CD14-positive monocyte (primary cell): ENCODE data around the gene ELAVL1. TPM values are rescaled to one million over a fixed set of nuclear protein-coding genes. Genes with fewer than 3 reads are reported as not detected.

Source experiments
- DNase-seq, 3 donors: peaks; one replicate each; pipeline ENCODE4 v3.0.0-alpha.2; 2011 to 2022
- H2AFZ ChIP-seq: 2 replicates; pipeline ENCODE4 v1.6.0; 2012; ENCODE audit warnings: mild to moderate bottlenecking, low read depth, low read length, inconsistent platforms; ENCODE audit not compliant: insufficient read depth, poor library complexity, severe bottlenecking
- H3K27ac ChIP-seq, 2 donors: 1 replicate in 1 of 2; 2 replicates in 1 of 2; pipeline ENCODE4 v1.5.1; 2012 to 2013; ENCODE audit warnings: low read length in 2 of 2, control low read depth in 1 of 2, inconsistent platforms in 1 of 2, low read depth in 1 of 2, mild to moderate bottlenecking in 1 of 2
- H3K27me3 ChIP-seq, 2 donors: one replicate each; pipeline versions ENCODE4 v1.6.0 to v1.6.1; 2011 to 2013; ENCODE audit warnings: low read length in 2 of 2; ENCODE audit not compliant: control insufficient read depth in 2 of 2, insufficient read depth in 2 of 2
- H3K36me3 ChIP-seq, 2 donors: replicated peaks in 1 of 2; 1 replicate in 1 of 2; 2 replicates in 1 of 2; pipeline versions ENCODE4 v1.5.1 to v1.6.1; 2012 to 2013; ENCODE audit warnings: low read length in 2 of 2, control low read depth in 1 of 2, inconsistent platforms in 1 of 2, mild to moderate bottlenecking in 1 of 2; ENCODE audit not compliant: insufficient read depth in 2 of 2, control insufficient read depth in 1 of 2
- H3K4me1 ChIP-seq, 2 donors: 1 replicate in 1 of 2; 2 replicates in 1 of 2; pipeline versions ENCODE4 v1.5.1 to v1.6.1; 2012 to 2013; ENCODE audit warnings: low read length in 2 of 2, control low read depth in 1 of 2, inconsistent platforms in 1 of 2, mild to moderate bottlenecking in 1 of 2, moderate library complexity in 1 of 2; ENCODE audit not compliant: insufficient read depth in 2 of 2, control insufficient read depth in 1 of 2
- H3K4me2 ChIP-seq: replicated peaks from 2 replicates; pipeline ENCODE3; 2012; ENCODE audit warnings: low read length, moderate library complexity, mild to moderate bottlenecking; ENCODE audit not compliant: poor library complexity, severe bottlenecking; ENCODE audit errors: extremely low read depth
- H3K4me3 ChIP-seq, 3 experiments: fragments of 200-600 bp in 1 of 3; sonication (generic) in 1 of 3; replicated peaks in 1 of 3; 1 replicate in 2 of 3; 2 replicates in 1 of 3; pipeline ENCODE4 v1.5.1; 2011 to 2013; ENCODE audit warnings: low read length in 3 of 3, mild to moderate bottlenecking in 3 of 3, control low read depth in 2 of 3, low read depth in 2 of 3, inconsistent platforms in 1 of 3, moderate library complexity in 1 of 3
- H3K79me2 ChIP-seq: 2 replicates; pipeline ENCODE4 v1.6.0; 2012; ENCODE audit warnings: mild to moderate bottlenecking, control low read depth, inconsistent platforms, low read length, moderate library complexity; ENCODE audit not compliant: insufficient read depth
- H3K9ac ChIP-seq: 2 replicates; pipeline ENCODE4 v1.6.0; 2017; ENCODE audit warnings: low read length, mild to moderate bottlenecking; ENCODE audit not compliant: insufficient read depth, poor library complexity, severe bottlenecking
- H3K9me3 ChIP-seq, 2 donors: replicated peaks in 1 of 2; 1 replicate in 1 of 2; 2 replicates in 1 of 2; pipeline versions ENCODE4 v1.5.1 to v1.6.1; 2012 to 2013; ENCODE audit warnings: low read length in 2 of 2, control low read depth in 1 of 2; ENCODE audit not compliant: control insufficient read depth in 1 of 2, insufficient read depth in 1 of 2
- H4K20me1 ChIP-seq: 2 replicates; pipeline ENCODE4 v1.6.0; 2012; ENCODE audit warnings: mild to moderate bottlenecking, low read length, control low read depth, moderate library complexity; ENCODE audit not compliant: insufficient read depth
- H3K27ac Mint-ChIP-seq, 7 donors: one replicate each; pipeline ENCODE4 v1.8.0; 2020; ENCODE audit warnings: mild to moderate bottlenecking in 7 of 7, mixed read lengths in 7 of 7, moderate library complexity in 6 of 7, inconsistent platforms in 2 of 7
- H3K27me3 Mint-ChIP-seq, 3 donors: one replicate each; pipeline ENCODE4 v1.8.0; 2021 to 2022; ENCODE audit warnings: low read depth in 3 of 3, mild to moderate bottlenecking in 3 of 3, mixed read lengths in 3 of 3, moderate library complexity in 3 of 3, inconsistent platforms in 1 of 3
- H3K36me3 Mint-ChIP-seq, 2 donors: one replicate each; pipeline ENCODE4 v1.8.0; 2020; ENCODE audit warnings: mixed read lengths in 2 of 2, inconsistent platforms in 1 of 2, mild to moderate bottlenecking in 1 of 2
- H3K4me1 Mint-ChIP-seq: one replicate; pipeline ENCODE4 v1.8.0; 2020; ENCODE audit warnings: mild to moderate bottlenecking, mixed read lengths
- H3K4me3 Mint-ChIP-seq, 2 donors: one replicate each; pipeline ENCODE4 v1.8.0; 2020; ENCODE audit warnings: mild to moderate bottlenecking in 2 of 2, mixed read lengths in 2 of 2, moderate library complexity in 1 of 2
- H3K9me3 Mint-ChIP-seq, 7 donors: one replicate each; pipeline ENCODE4 v1.8.0; 2020 to 2022; ENCODE audit warnings: mixed read lengths in 7 of 7, mild to moderate bottlenecking in 6 of 7, moderate library complexity in 6 of 7, inconsistent platforms in 2 of 7
- WGBS: methylation state at CpG from one replicate; pipeline ENCODE4 v1.1.5; 2013; ENCODE audit warnings: missing lambda C conversion rate; ENCODE audit not compliant: insufficient coverage; 5-methylcytosine and 5-hydroxymethylcytosine counted together
- intact Hi-C, 2 donors: fragments of 100-400 bp; cut with micrococcal nuclease; formaldehyde crosslinking; loops; one replicate each; pipeline versions ENCODE4 v1.15.0 to v1.15.1; 2023
- polyA plus RNA-seq, 3 donors: library from polyadenylated mRNA; depleted of rRNA in 1 of 3; unstranded in 2 of 3; stranded (reverse) in 1 of 3; fragments of 300-500 nt in 2 of 3; fragments of >200 nt in 1 of 3; fragmentation: Illumina TruSeq in 2 of 3; gene quantifications; 1 replicate in 2 of 3; 2 replicates in 1 of 3; pipeline ENCODE4 v1.2.3, GENCODE V29; 2012 to 2021
- TF ChIP-seq, protein P1 (sequence below): fragments of 200-600 bp; IDR thresholded peaks from one replicate; pipeline ENCODE4 v1.8.0; 2022; ENCODE audit warnings: antibody characterized with exemption, mild to moderate bottlenecking

Gene ELAVL1
- polyA plus RNA-seq, 3 donors: 25.1 to 31.1 (median 30.7) TPM

DNA sequence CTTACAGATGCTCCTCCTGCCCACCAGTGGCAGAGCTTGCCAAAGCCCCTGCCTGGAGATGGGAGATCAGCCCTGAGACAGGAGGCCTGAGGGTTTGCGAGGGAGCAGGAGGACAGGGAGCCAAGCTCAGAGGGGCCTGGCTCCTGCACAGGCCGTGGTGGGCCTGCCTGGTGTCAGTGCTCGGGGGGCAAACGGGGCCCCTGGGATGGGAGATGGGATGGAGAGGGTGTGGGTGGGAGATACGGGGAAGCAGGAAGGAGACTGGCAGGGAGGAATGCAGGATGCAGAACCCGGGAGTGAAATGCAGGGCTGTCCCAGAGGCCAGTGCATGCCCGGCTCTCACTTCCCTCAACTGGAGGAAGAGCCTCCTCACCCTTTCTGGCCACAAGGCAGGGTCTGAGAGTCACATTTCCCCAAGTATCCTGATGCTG, 19.9 kb downstream of the ELAVL1 start:
- Mint-ChIP-seq H3K4me3 (no peak overlapping the region), H3K27ac (peak overlapping the region in 1 of 7 donors; percentile 46), H3K36me3 (peaks cover 69 to 92% of the 10 kb centered on the region in 2 donors), H3K9me3 (no peaks in the 10 kb centered on the region), H3K27me3 (no peaks in the 10 kb centered on the region), H3K4me1 (peaks cover 4% of the 10 kb centered on the region)
- 39% methylated on average over 5 of the region's 7 CpGs for WGBS
- Histone ChIP-seq H3K36me3 (peaks cover 71 to 99% of the 10 kb centered on the region in 2 donors), H3K9me3 (no peaks in the 10 kb centered on the region), H3K9ac (no peak overlapping the region), H3K79me2 (peaks cover 50% of the 10 kb centered on the region), H3K4me3 (no peak overlapping the region), H4K20me1 (peaks cover 75% of the 10 kb centered on the region), H3K4me2 (no peak overlapping the region), H3K27me3 (no peaks in the 10 kb centered on the region), H2AFZ (no peak overlapping the region), H3K4me1 (no peaks in the 10 kb centered on the region), H3K27ac (peak overlapping the region in 1 of 2 donors; percentile 36)
- no peak for DNase-seq
- intact Hi-C loops: no loop called here
- TF ChIP-seq, protein P1, sequence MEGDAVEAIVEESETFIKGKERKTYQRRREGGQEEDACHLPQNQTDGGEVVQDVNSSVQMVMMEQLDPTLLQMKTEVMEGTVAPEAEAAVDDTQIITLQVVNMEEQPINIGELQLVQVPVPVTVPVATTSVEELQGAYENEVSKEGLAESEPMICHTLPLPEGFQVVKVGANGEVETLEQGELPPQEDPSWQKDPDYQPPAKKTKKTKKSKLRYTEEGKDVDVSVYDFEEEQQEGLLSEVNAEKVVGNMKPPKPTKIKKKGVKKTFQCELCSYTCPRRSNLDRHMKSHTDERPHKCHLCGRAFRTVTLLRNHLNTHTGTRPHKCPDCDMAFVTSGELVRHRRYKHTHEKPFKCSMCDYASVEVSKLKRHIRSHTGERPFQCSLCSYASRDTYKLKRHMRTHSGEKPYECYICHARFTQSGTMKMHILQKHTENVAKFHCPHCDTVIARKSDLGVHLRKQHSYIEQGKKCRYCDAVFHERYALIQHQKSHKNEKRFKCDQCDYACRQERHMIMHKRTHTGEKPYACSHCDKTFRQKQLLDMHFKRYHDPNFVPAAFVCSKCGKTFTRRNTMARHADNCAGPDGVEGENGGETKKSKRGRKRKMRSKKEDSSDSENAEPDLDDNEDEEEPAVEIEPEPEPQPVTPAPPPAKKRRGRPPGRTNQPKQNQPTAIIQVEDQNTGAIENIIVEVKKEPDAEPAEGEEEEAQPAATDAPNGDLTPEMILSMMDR: no peak

DNA sequence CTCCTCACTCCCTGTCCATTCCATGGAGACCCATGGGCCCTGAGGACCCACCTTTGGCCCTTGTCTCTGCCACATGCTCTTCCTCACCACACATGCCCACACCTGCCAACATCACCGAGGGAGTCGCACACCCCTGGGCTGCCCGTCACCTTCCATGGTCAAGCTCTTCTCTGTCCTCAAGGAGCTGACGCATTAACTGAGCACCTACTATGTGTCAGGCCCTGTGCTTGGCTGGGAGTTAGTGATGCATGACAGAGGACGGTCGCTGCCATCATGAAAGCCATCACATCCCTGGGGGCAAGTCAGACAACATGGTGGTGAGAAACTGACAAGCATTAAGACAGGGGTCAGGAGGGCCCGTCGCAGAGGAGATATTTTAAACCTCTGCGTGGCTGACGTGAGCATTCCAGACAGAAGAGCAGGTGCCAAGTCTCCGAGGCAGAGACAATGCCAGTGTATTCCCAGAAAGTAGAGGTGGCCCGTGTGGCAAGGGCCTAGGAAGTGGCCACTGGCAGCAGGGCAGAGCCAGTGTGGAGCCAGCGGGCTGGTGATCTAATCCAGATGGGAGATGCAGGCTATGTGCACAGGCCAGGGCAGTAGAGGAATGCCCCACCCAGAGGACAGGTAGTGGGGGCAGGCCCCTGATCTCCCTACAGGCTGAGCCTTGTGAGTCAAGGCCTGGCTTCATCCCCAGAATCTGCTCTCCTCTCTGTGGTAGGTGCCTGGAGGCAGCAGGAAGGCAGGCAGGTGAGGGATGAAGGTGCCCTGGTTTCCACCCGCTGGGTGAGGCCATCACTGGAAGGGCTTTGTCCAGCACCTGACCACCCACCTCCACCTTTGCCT, 21.2 kb downstream of the ELAVL1 start:
- 98% methylated on average over 13 of the region's 14 CpGs for WGBS
- Histone ChIP-seq H3K27me3 (no peaks in the 10 kb centered on the region), H3K4me2 (no peak overlapping the region), H3K79me2 (peaks cover 43% of the 10 kb centered on the region), H3K36me3 (peaks cover 76 to 99% of the 10 kb centered on the region in 2 donors), H2AFZ (no peak overlapping the region), H3K4me1 (no peaks in the 10 kb centered on the region), H3K9me3 (no peaks in the 10 kb centered on the region), H4K20me1 (peaks cover 77% of the 10 kb centered on the region), H3K27ac (no peak overlapping the region), H3K4me3 (no peak overlapping the region), H3K9ac (no peak overlapping the region)
- DNase-seq: no peak
- Mint-ChIP-seq H3K9me3 (no peaks in the 10 kb centered on the region), H3K4me3 (no peak overlapping the region), H3K36me3 (peaks cover 72 to 92% of the 10 kb centered on the region in 2 donors), H3K27me3 (no peaks in the 10 kb centered on the region), H3K27ac (peak overlapping the region in 3 of 7 donors; percentile 20 to 37 (median 31)), H3K4me1 (peaks cover 4% of the 10 kb centered on the region)
- intact Hi-C loops: no loop called here
- TF ChIP-seq, protein P1: no peak
